Hepatocyte (in vitro differentiated cells): ENCODE results near the gene EPN1. TPM values are rescaled to one million over a fixed set of nuclear protein-coding genes. Genes with fewer than 3 reads are reported as not detected.

Experiments used
- DNase-seq: peaks from one replicate; pipeline ENCODE4 v3.0.0-alpha.2; 2016; ENCODE audit warnings: low spot score
- H2AFZ ChIP-seq: fragments of 200-600 bp; sonication (generic); 2 replicates; pipeline ENCODE4 v1.6.0; 2016; ENCODE audit warnings: antibody characterized with exemption, mild to moderate bottlenecking
- H3K27ac ChIP-seq: fragments of 200-600 bp; sonication (generic); 2 replicates; pipeline ENCODE4 v1.5.1; 2016; ENCODE audit warnings: mild to moderate bottlenecking
- H3K27me3 ChIP-seq: fragments of 200-600 bp; sonication (generic); 2 replicates; pipeline ENCODE4 v1.6.1; 2016
- H3K36me3 ChIP-seq: fragments of 200-600 bp; sonication (generic); replicated peaks from 2 replicates; pipeline ENCODE4 v1.5.1; 2016; ENCODE audit warnings: low read depth; ENCODE audit not compliant: insufficient read depth
- H3K4me1 ChIP-seq: fragments of 200-600 bp; sonication (generic); 2 replicates; pipeline ENCODE4 v1.5.1; 2016; ENCODE audit warnings: mild to moderate bottlenecking, moderate library complexity; ENCODE audit not compliant: insufficient read depth
- H3K4me2 ChIP-seq: fragments of 200-600 bp; sonication (generic); 2 replicates; pipeline ENCODE4 v1.6.0; 2016
- H3K4me3 ChIP-seq: fragments of 200-600 bp; sonication (generic); 2 replicates; pipeline ENCODE4 v1.5.1; 2016; ENCODE audit warnings: mild to moderate bottlenecking
- H3K79me2 ChIP-seq: fragments of 200-600 bp; sonication (generic); 2 replicates; pipeline ENCODE4 v1.6.0; 2017; ENCODE audit warnings: mild to moderate bottlenecking
- H3K9me2 ChIP-seq: fragments of 200-600 bp; sonication (generic); replicated peaks from 2 replicates; pipeline ENCODE4 v1.6.0; 2017; ENCODE audit warnings: mild to moderate bottlenecking; ENCODE audit not compliant: insufficient read depth
- H3K9me3 ChIP-seq: fragments of 200-600 bp; sonication (generic); 2 replicates; pipeline ENCODE4 v1.5.1; 2016; ENCODE audit warnings: low read depth, mild to moderate bottlenecking
- H4K20me1 ChIP-seq: fragments of 200-600 bp; sonication (generic); 2 replicates; pipeline ENCODE4 v1.6.0; 2016; ENCODE audit warnings: mild to moderate bottlenecking; ENCODE audit not compliant: insufficient read depth, poor library complexity, severe bottlenecking
- EZH2 ChIP-seq: fragments of 200-600 bp; sonication (generic); IDR thresholded peaks from 2 replicates; pipeline ENCODE4 v1.6.1; 2016; ENCODE audit warnings: antibody characterized with exemption, mild to moderate bottlenecking, borderline replicate concordance
- EZH2phosphoT487 ChIP-seq: fragments of 200-600 bp; sonication (generic); IDR thresholded peaks from one replicate; pipeline ENCODE4 v1.6.1; 2018; ENCODE audit warnings: antibody characterized with exemption, mild to moderate bottlenecking, low read depth, moderate library complexity; ENCODE audit not compliant: unreplicated experiment, severe bottlenecking
- WGBS: methylation state at CpG from one replicate; pipeline ENCODE4 v1.1.6; 2016; ENCODE audit warnings: low lambda C conversion rate; ENCODE audit errors: missing lambda C conversion rate; 5-methylcytosine and 5-hydroxymethylcytosine counted together
- polyA plus RNA-seq: library from polyadenylated mRNA; unstranded; fragments of >200 nt; fragmentation: Nextera tagmentation; extraction: Ambion mirVana; gene quantifications from 2 replicates; pipeline ENCODE4 v1.2.1, GENCODE V29; 2016
- total RNA-seq: library from RNA; depleted of rRNA; stranded (reverse); fragments of >200 nt; gene quantifications from 2 replicates; pipeline ENCODE4 v1.2.3, GENCODE V29; 2014
- TF ChIP-seq, protein P1 (sequence below): fragments of 200-600 bp; sonication (generic); IDR thresholded peaks from 2 replicates; pipeline ENCODE4 v1.5.1; 2016; ENCODE audit warnings: antibody characterized with exemption, mild to moderate bottlenecking; ENCODE audit not compliant: poor library complexity

EPN1 gene
- total and polyA plus RNA-seq, 2 experiments from 2014 or later, result 74.8 to 165 TPM

DNA sequence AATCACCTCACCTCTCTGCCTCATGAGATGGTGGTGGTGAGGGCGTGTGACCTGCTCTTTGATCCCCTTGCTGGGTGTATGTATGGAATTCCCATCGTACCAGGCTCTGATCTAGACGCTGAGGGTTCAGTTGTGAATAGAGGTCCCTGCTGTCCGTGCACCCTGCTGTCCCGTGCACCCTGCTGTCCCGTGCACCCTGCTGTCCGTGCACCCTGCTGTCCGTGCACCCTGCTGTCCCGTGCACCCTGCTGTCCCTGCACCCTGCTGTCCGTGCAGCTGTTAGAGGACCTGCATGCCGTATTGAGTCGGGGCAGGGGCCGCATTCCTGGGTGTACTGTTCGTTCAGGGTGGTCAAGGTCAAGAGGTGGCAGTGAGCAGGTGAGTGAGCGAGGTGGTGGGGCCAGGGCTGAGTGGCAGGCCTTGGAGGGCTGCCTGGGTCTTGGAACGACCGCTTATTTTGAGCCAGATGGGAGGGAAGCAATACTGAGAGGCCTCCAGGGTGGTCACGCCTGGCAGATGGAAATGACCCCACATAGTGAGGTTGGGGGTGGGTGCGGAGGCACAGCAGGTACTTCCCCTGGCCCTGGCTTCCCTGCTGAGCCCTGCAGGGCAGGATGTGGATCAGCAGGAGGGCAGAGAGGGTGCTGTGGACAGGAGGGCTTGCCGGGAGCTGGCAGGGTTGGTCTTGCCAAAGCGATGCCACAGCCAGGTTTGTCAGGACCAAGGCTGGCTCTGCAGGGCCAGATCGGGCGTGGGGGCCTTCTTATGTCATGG lies 4.6 kb upstream of the EPN1 start:
- TF ChIP-seq EZH2phosphoT487 (no peak), EZH2 (no peak)
- TF ChIP-seq, protein P1, sequence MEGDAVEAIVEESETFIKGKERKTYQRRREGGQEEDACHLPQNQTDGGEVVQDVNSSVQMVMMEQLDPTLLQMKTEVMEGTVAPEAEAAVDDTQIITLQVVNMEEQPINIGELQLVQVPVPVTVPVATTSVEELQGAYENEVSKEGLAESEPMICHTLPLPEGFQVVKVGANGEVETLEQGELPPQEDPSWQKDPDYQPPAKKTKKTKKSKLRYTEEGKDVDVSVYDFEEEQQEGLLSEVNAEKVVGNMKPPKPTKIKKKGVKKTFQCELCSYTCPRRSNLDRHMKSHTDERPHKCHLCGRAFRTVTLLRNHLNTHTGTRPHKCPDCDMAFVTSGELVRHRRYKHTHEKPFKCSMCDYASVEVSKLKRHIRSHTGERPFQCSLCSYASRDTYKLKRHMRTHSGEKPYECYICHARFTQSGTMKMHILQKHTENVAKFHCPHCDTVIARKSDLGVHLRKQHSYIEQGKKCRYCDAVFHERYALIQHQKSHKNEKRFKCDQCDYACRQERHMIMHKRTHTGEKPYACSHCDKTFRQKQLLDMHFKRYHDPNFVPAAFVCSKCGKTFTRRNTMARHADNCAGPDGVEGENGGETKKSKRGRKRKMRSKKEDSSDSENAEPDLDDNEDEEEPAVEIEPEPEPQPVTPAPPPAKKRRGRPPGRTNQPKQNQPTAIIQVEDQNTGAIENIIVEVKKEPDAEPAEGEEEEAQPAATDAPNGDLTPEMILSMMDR, result no peak
- Histone ChIP-seq H3K4me1 (peaks cover 19% of the 10 kb centered on the region), H3K4me2 (no peak overlapping the region), H3K79me2 (peaks cover 85% of the 10 kb centered on the region), H3K9me2 (no peaks in the 10 kb centered on the region), H3K36me3 (no peaks in the 10 kb centered on the region), H3K27ac (no peak overlapping the region), H3K4me3 (no peak overlapping the region), H4K20me1 (peaks cover 76% of the 10 kb centered on the region), H3K9me3 (no peaks in the 10 kb centered on the region), H2AFZ (no peak overlapping the region), H3K27me3 (no peaks in the 10 kb centered on the region)
- DNase-seq, result no peak
- 89% methylated on average over 23 of the region's 23 CpGs for WGBS

- H3K27ac ChIP-seq, result no peak overlapping the region
- no peak for DNase-seq
- 96% methylated on average over 2 of the region's 2 CpGs for WGBS
- peaks cover 19% of the 10 kb centered on the region for H3K4me1 ChIP-seq
- no peaks in the 10 kb centered on the region for H3K9me2 ChIP-seq
- no peak overlapping the region for H3K4me3 ChIP-seq
- TF ChIP-seq EZH2, result no peak
- H3K27me3 ChIP-seq, result no peaks in the 10 kb centered on the region
- H3K36me3 ChIP-seq, result no peaks in the 10 kb centered on the region
- no peak overlapping the region for H2AFZ ChIP-seq
- no peaks in the 10 kb centered on the region for H3K9me3 ChIP-seq
- H3K79me2 ChIP-seq, result peaks cover 86% of the 10 kb centered on the region
- no peak overlapping the region for H3K4me2 ChIP-seq
- H4K20me1 ChIP-seq, result peaks cover 75% of the 10 kb centered on the region
These were observed 4.0 kb upstream of the EPN1 start for GRCh38 chr19:55671054-55671378.

DNA sequence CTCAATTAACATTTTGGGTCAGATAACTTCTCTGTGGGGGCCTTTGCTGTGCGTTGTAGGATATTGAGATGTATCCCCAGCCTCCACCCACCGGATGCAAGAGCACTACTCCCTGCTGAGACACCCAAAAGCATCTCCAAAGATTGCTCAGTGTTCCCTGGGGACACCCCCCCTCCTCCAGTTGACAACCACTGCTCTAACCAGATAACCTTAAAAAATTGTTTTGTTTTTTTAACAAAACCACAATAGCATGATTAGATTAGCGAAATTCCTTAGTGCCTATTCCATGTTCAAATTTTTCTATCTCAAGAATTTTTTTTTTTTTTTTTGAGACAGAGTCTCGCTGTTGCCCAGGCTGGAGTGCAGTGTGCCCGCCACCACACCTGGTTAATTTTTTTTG lies 2.6 kb upstream of the EPN1 start:
- Histone ChIP-seq H2AFZ (no peak overlapping the region), H3K79me2 (peaks cover 86% of the 10 kb centered on the region), H4K20me1 (peaks cover 75% of the 10 kb centered on the region), H3K9me2 (no peaks in the 10 kb centered on the region), H3K27ac (no peak overlapping the region), H3K27me3 (no peaks in the 10 kb centered on the region), H3K4me1 (peaks cover 25% of the 10 kb centered on the region), H3K4me2 (no peak overlapping the region), H3K4me3 (no peak overlapping the region), H3K9me3 (no peaks in the 10 kb centered on the region), H3K36me3 (no peaks in the 10 kb centered on the region)
- no peak for TF ChIP-seq EZH2phosphoT487
- no peak for TF ChIP-seq EZH2
- TF ChIP-seq, protein P1, result no peak
- WGBS, result 95% methylated on average over 5 of the region's 5 CpGs
- DNase-seq, result no peak

DNA sequence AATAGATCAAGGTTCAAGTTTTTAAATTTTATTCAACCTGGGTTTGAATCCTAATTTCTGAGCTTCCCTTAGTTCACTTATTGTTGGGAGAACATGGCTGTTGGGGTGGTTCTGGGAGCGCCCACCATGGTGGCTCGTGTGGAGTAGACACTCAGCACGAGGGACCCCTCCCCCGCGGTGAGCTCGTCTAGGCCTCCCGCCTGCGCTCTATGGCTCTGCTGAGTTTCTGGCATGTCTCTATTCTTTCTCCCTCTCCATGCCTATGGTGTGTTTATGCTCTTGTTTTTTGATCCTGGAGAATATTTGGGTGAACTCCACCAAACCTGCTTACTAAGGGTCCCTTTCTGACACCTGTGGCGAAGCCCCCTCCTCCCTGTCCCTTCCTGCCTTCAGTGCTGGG lies 1.6 kb upstream of the EPN1 start:
- H3K4me3 ChIP-seq, result no peak overlapping the region
- no peak for TF ChIP-seq EZH2
- TF ChIP-seq, protein P1, result no peak
- no peak for TF ChIP-seq EZH2phosphoT487
- no peak for DNase-seq
- peaks cover 29% of the 10 kb centered on the region for H3K4me1 ChIP-seq
- no peaks in the 10 kb centered on the region for H3K36me3 ChIP-seq
- H3K27ac ChIP-seq, result no peak overlapping the region
- peaks cover 74% of the 10 kb centered on the region for H4K20me1 ChIP-seq
- H2AFZ ChIP-seq, result no peak overlapping the region
- H3K4me2 ChIP-seq, result no peak overlapping the region
- 80% methylated on average over 9 of the region's 9 CpGs for WGBS
- H3K79me2 ChIP-seq, result peaks cover 88% of the 10 kb centered on the region
- no peaks in the 10 kb centered on the region for H3K9me2 ChIP-seq
- no peaks in the 10 kb centered on the region for H3K27me3 ChIP-seq
- no peaks in the 10 kb centered on the region for H3K9me3 ChIP-seq
